ENCODE measurements around the gene FIGLA. TPM values are rescaled to one million over a fixed set of nuclear protein-coding genes. Genes with fewer than 3 reads are reported as not detected.
"Not testable (repeated sequence)": the region's sequence is repeated elsewhere in the genome, so short reads cannot be mapped to it uniquely, and the experiment has no call there.

FIGLA gene
- total RNA-seq, 4 donors from 2014 or later: not detected

GRCh38 chr2:70801607-70802263 is 11.3 kb upstream of the FIGLA start:
- no peak for DNase-seq (ENCODE audit: low spot score in 2 of 2)
- Histone ChIP-seq H3K27ac (no peak overlapping the region), H3K27me3 (peaks cover 11% of the 10 kb centered on the region), H3K4me3 (no peak overlapping the region), H3K4me1 (no peaks in the 10 kb centered on the region), H3K9me3 (peaks cover 6% of the 10 kb centered on the region), H3K36me3 (no peaks in the 10 kb centered on the region)
- TF ChIP-seq POLR2A (IDR thresholded peaks at IDR 0.05): no peak
- TF ChIP-seq CTCF (IDR thresholded peaks at IDR 0.05): no peak
- no peak for TF ChIP-seq POLR2AphosphoS5 (IDR thresholded peaks at IDR 0.05)
- TF ChIP-seq EP300 (IDR thresholded peaks at IDR 0.05): no peak
- WGBS: 80% methylated on average over 6 of the region's 10 CpGs

- TF ChIP-seq CTCF (IDR thresholded peaks at IDR 0.05): no peak
- TF ChIP-seq POLR2AphosphoS5 (IDR thresholded peaks at IDR 0.05): no peak
- no peak for TF ChIP-seq EP300 (IDR thresholded peaks at IDR 0.05)
- TF ChIP-seq POLR2A (IDR thresholded peaks at IDR 0.05): no peak
- DNase-seq (ENCODE audit: low spot score in 2 of 2): no peak
- no peak overlapping the region for H3K4me3 ChIP-seq
- H3K36me3 ChIP-seq: no peaks in the 10 kb centered on the region
- no peak overlapping the region for H3K27ac ChIP-seq
- H3K27me3 ChIP-seq: peaks cover 18% of the 10 kb centered on the region
- 84% methylated on average over 2 of the region's 2 CpGs for WGBS
- H3K4me1 ChIP-seq: no peaks in the 10 kb centered on the region
- H3K9me3 ChIP-seq: peaks cover 6% of the 10 kb centered on the region
These were observed 9.3 kb upstream of the FIGLA start for GRCh38 chr2:70799706-70800105.

GRCh38 chr2:70797996-70798395 is 7.6 kb upstream of the FIGLA start:
- not testable (repeated sequence) for H3K27ac ChIP-seq; H3K9me3 ChIP-seq; DNase-seq (ENCODE audit: low spot score in 2 of 2); H3K36me3 ChIP-seq; H3K4me1 ChIP-seq; H3K4me3 ChIP-seq
- WGBS: 93% methylated on average over 3 of the region's 3 CpGs
- peaks cover 31% of the 10 kb centered on the region for H3K27me3 ChIP-seq

- 69% methylated on average over 2 of the region's 2 CpGs for WGBS
- DNase-seq (ENCODE audit: low spot score in 2 of 2): no peak
- peaks cover 6% of the 10 kb centered on the region for H3K9me3 ChIP-seq
- no peaks in the 10 kb centered on the region for H3K4me1 ChIP-seq
- no peak overlapping the region for H3K27ac ChIP-seq
- no peak overlapping the region for H3K4me3 ChIP-seq
- no peak for TF ChIP-seq CTCF (IDR thresholded peaks at IDR 0.05)
- TF ChIP-seq POLR2A (IDR thresholded peaks at IDR 0.05): no peak
- no peak for TF ChIP-seq EP300 (IDR thresholded peaks at IDR 0.05)
- no peak for TF ChIP-seq POLR2AphosphoS5 (IDR thresholded peaks at IDR 0.05)
- H3K36me3 ChIP-seq: no peaks in the 10 kb centered on the region
- H3K27me3 ChIP-seq: peaks cover 31% of the 10 kb centered on the region
These were observed 7.1 kb upstream of the FIGLA start for GRCh38 chr2:70797506-70797905.

GRCh38 chr2:70796262-70796661 is 5.8 kb upstream of the FIGLA start:
- no peak for TF ChIP-seq POLR2A (IDR thresholded peaks at IDR 0.05)
- no peak for TF ChIP-seq EP300 (IDR thresholded peaks at IDR 0.05)
- TF ChIP-seq POLR2AphosphoS5 (IDR thresholded peaks at IDR 0.05): no peak
- TF ChIP-seq CTCF (IDR thresholded peaks at IDR 0.05): no peak
- no peaks in the 10 kb centered on the region for H3K4me1 ChIP-seq
- no peak for DNase-seq (ENCODE audit: low spot score in 2 of 2)
- H3K9me3 ChIP-seq: peaks cover 6% of the 10 kb centered on the region
- H3K27me3 ChIP-seq: peaks cover 38% of the 10 kb centered on the region
- WGBS: 100% methylated on average over 1 of the region's 1 CpG
- no peaks in the 10 kb centered on the region for H3K36me3 ChIP-seq
- no peak overlapping the region for H3K27ac ChIP-seq
- no peak overlapping the region for H3K4me3 ChIP-seq

All from suprapubic skin (tissue), 4 donors.